T-helper 22 cell (primary cell): ENCODE measurements around the gene CHEK2.
"Not testable (repeated sequence)": the region's sequence is repeated elsewhere in the genome, so short reads cannot be mapped to it uniquely, and the experiment has no call there.

ENCODE experiments used
- DNase-seq: peaks from one replicate; pipeline ENCODE4 v3.0.0-alpha.2; 2020; ENCODE audit warnings: low read depth

Gene CHEK2

GRCh38 chr22:28682966-28683365, 58.7 kb downstream of the CHEK2 start:
- not testable (repeated sequence) for DNase-seq

GRCh38 chr22:28680813-28681490, 60.7 kb downstream of the CHEK2 start:
- not testable (repeated sequence) for DNase-seq

DNA sequence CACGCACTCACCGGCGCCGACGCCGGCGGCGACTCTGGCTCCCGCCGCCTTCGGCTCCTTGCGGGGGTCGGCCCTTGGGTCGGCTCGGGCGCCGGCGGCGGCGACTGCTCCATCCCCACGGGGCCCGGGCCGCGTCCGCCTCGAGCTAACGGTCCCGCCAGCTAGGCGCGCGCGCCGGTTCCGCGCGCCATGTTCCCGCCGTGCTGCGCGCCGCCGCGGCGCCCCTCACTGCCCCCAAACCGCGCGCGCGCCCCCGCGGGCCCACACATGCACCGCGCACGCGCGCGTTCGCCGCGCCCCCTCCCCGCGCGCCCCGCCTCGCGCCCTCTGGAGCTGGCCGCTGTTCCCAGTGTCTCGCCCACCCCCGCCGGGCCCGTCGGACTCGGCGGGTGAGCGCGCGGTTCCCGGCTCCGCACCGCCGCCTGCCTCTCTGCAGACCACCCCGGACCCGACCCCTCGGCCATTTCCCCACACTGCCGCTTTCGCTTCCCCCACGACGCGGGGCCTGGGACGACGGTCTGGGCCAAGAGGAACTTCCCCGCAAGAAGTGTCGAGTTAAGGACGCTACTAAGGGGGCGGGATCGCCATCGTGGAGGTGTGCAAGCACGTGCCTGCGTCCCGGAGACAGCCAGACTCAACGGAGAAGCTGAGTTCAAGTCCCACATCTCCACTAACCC, 61.9 kb downstream of the CHEK2 start, which contains the start of gene TTC28:
TTC28 (minus strand) TSS at position 230 of the 677 bp plus-strand sequence; CDS start at position 113, 117 bp downstream.
- not testable (repeated sequence) for DNase-seq

DNA sequence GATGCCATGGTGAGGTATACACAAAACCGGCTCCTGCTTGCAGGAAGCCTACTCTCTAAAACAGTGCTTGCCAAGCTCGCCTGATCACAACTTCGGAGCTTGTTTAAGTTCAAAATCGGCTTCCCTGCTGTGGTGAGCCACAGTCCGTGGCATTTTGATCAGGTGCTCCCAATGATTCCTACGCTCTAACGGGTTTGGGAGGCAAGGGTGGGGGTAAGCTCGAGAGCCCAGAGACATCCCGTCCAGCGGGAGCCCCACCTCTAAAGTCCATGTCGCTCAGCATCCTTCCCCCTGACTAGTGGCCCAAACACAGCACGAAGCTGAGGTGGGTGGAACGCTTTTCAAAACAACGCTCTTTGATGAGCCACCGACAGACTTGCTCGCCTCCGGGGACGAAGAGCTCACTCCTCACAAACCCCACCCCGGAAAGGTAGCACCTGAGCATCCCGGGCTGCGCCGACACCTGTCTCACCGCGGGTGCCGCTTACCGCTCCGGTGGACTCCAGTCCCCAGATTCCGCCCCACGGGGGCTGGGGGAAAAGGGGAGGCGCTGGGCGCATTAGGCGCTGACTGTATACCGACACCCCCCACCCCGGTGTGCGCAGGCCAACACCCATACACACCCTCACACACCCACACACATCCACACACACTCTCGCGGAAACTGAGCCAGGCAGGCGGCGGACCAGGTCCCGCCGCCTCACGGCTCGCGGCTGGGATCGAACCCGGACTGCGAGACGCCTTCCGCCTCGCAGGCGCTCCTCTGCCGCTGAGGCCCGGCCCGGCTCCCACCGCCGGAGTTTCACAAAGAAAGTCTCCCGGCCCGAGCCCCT, 62.6 kb downstream of the CHEK2 start:
- DNase-seq, result not testable (repeated sequence)

GRCh38 chr22:28678170-28678569, 63.5 kb downstream of the CHEK2 start:
- not testable (repeated sequence) for DNase-seq

DNA sequence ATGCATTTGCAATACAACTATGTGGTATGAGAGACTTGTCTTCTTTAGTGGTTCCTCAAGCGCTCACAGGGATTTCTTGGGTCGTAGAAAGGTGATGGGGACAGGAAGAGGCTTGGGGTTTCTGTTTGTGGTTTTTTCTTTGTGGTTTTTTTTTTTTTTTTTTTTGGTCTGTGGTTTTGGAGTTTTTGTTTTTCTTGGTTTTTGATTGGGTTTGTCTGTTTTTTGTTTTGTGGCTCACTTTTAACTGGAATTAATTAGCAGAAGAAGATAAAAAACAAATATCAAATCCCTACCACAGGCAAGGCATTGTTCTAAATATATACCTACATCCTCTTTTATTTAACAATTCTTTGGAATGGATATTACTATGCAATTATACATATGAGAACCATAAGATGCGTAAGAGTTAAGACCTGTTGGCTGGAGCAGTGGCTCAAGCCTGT, 67.5 kb downstream of the CHEK2 start:
- peak; percentile 17 for DNase-seq

DNA sequence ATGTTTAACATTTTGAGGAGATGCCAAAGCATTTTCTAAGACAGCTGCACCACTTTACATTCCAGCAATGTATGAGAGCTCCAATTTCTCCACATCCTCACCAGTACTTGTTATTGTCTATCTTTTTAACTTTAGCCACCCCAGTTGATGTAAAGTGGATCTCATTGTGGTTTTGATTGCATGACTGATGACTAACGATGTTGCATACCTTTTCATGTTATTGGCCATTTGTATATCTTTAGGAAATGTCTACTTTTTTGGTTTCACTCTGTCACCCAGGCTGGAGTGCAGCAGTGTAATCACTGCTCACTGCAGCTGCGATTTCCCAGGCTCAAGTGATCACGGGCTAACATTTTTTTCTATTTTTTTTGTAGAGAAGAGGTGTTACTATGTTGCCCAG, 70.9 kb downstream of the CHEK2 start:
- no peak for DNase-seq

DNA sequence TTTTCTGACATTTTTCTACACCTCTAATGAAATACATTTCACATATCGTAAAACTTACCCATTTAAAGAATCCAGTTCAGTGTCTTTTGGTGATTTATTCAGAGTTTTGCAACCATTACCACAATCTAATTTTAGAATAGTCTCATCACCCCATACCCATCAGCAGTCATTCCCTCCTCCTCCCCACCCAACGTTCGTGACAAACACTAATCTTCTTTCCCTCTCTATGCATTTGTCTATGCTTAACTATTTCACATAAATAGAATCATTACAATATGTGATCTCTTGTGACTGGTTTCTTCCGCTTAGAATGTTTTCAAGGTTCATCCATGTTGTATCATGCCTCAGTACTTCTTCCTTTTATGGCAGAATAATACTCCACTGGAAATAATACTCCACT, 71.5 kb downstream of the CHEK2 start:
- no peak for DNase-seq

- no peak for DNase-seq
Measured at GRCh38 chr22:28669387-28669786, 72.2 kb downstream of the CHEK2 start.

- DNase-seq, result not testable (repeated sequence)
Measured at GRCh38 chr22:28663569-28663942, 78.1 kb downstream of the CHEK2 start.

GRCh38 chr22:28658448-28658847, 83.2 kb downstream of the CHEK2 start:
- no peak for DNase-seq

GRCh38 chr22:28656181-28656580, 85.4 kb downstream of the CHEK2 start:
- no peak for DNase-seq

GRCh38 chr22:28650463-28650862, 91.2 kb downstream of the CHEK2 start:
- DNase-seq, result no peak

- DNase-seq, result no peak
Measured at GRCh38 chr22:28648792-28649191, 92.8 kb downstream of the CHEK2 start.

GRCh38 chr22:28647216-28647615, 94.4 kb downstream of the CHEK2 start:
- no peak for DNase-seq

DNA sequence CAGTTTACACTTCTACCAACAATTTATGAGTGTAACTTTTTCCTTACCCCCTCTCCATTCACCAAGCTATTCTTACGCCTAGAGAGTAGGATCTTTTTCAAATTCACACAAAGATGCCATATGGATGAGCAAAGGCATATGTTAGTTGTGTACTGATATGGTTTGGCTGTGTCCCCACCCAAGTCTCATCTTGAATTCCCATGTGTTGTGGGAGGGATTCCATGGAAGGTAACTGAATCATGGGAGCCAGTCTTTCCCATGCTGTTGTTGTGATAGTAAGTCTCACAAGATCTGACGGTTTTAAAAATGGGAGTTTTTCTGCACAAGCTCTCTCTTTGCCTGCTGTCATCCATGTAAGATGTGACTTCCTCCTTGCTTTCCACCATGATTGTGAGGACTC, 102.3 kb downstream of the CHEK2 start:
- DNase-seq, result no peak
